Keratinocyte (primary cell): ENCODE measurements around the gene SYT1. TPM values are rescaled to one million over a fixed set of nuclear protein-coding genes. Genes with fewer than 3 reads are reported as not detected.

Experiments
- DNase-seq: peaks from one replicate; pipeline ENCODE4 v3.0.0-alpha.2; 2011; ENCODE audit warnings: low read depth, missing footprints, low spot score
- FAIRE-seq: peaks from 2 replicates; lab custom pipeline; 2011; peaks lifted over from hg19 to GRCh38; lab: Jason Lieb, UNC
- H2AFZ ChIP-seq: 2 replicates; pipeline ENCODE4 v1.6.0; 2012; ENCODE audit warnings: low read length, control low read depth, inconsistent platforms; ENCODE audit not compliant: control insufficient read depth
- H3K27ac ChIP-seq: 2 replicates; pipeline ENCODE4 v1.5.1; 2011; ENCODE audit warnings: low read length; ENCODE audit not compliant: control insufficient read depth, insufficient read depth
- H3K27me3 ChIP-seq: 3 replicates; pipeline ENCODE4 v1.6.0; 2011; ENCODE audit warnings: low read length; ENCODE audit not compliant: control insufficient read depth, insufficient read depth; ENCODE audit errors: extremely low read depth
- H3K36me3 ChIP-seq, 2 experiments: 2 replicates in 1 of 2; 3 replicates in 1 of 2; pipeline ENCODE4 v1.5.1; 2011; ENCODE audit warnings: low read length in 2 of 2, mild to moderate bottlenecking in 1 of 2; ENCODE audit not compliant: control insufficient read depth in 2 of 2, insufficient read depth in 2 of 2; ENCODE audit errors: extremely low read depth in 1 of 2
- H3K4me1 ChIP-seq: 3 replicates; pipeline ENCODE4 v1.5.1; 2011; ENCODE audit warnings: low read length; ENCODE audit not compliant: control insufficient read depth, insufficient read depth; ENCODE audit errors: extremely low read depth
- H3K4me2 ChIP-seq: 3 replicates; pipeline ENCODE4 v1.6.0; 2011; ENCODE audit warnings: low read depth, low read length; ENCODE audit not compliant: control insufficient read depth, insufficient read depth; ENCODE audit errors: extremely low read depth
- H3K4me3 ChIP-seq, 3 experiments: fragments of 200-600 bp in 1 of 3; sonication (generic) in 1 of 3; 2 replicates in 2 of 3; 3 replicates in 1 of 3; pipeline ENCODE4 v1.5.1; 2011 to 2016; ENCODE audit warnings: low read length in 3 of 3, mild to moderate bottlenecking in 3 of 3, control low read depth in 2 of 3, inconsistent platforms in 1 of 3, low read depth in 1 of 3, mixed read lengths in 1 of 3, mixed run types in 1 of 3, moderate library complexity in 1 of 3; ENCODE audit not compliant: control insufficient read depth in 2 of 3, insufficient read depth in 2 of 3; ENCODE audit errors: extremely low read depth in 1 of 3
- H3K79me2 ChIP-seq: 2 replicates; pipeline ENCODE4 v1.6.0; 2012; ENCODE audit warnings: low read length; ENCODE audit not compliant: control insufficient read depth, insufficient read depth
- H3K9ac ChIP-seq: 3 replicates; pipeline ENCODE4 v1.6.0; 2011; ENCODE audit warnings: low read length; ENCODE audit not compliant: control insufficient read depth, insufficient read depth; ENCODE audit errors: extremely low read depth
- H3K9me1 ChIP-seq: 3 replicates; pipeline ENCODE4 v1.6.0; 2011; ENCODE audit warnings: low read length; ENCODE audit not compliant: control insufficient read depth, insufficient read depth; ENCODE audit errors: extremely low read depth
- H3K9me3 ChIP-seq: 2 replicates; pipeline ENCODE4 v1.5.1; 2012; ENCODE audit warnings: low read depth, low read length; ENCODE audit not compliant: control insufficient read depth
- H4K20me1 ChIP-seq: 3 replicates; pipeline ENCODE4 v1.6.0; 2011; ENCODE audit warnings: low read length; ENCODE audit not compliant: control insufficient read depth, insufficient read depth; ENCODE audit errors: extremely low read depth
- EZH2 ChIP-seq: IDR thresholded peaks from one replicate; pipeline ENCODE4 v1.6.1; 2012; ENCODE audit warnings: inconsistent platforms, mild to moderate bottlenecking, low read length, moderate library complexity
- dilution Hi-C: fragments of 300-500 bp; cut with MboI; formaldehyde crosslinking; loops from one replicate; pipeline ENCODE4 v1.7.0; 2020; ENCODE audit warnings: low sequenced_read_pairs; ENCODE audit not compliant: extremely low pct_ligation_motif_present
- polyA plus RNA-seq, 5 experiments: library from polyadenylated mRNA; depleted of rRNA in 3 of 5; stranded (reverse) in 3 of 5; stranded (forward) in 1 of 5; unstranded in 1 of 5; fragments of >200 nt; gene quantifications; 1 replicate in 1 of 5; 2 replicates in 3 of 5; 3 replicates in 1 of 5; pipeline versions ENCODE4 v1.2.1 to v1.2.3, GENCODE V29; 2011 to 2012; ENCODE audit warnings: missing spikeins in 2 of 5, low read depth in 1 of 5, low replicate concordance in 1 of 5
- TF ChIP-seq, protein P1 (sequence below), 3 experiments: IDR thresholded peaks in 1 of 3; conservative IDR thresholded peaks in 1 of 3; optimal IDR thresholded peaks in 1 of 3; 2 replicates in 2 of 3; 3 replicates in 1 of 3; pipeline versions ENCODE3 to v1.5.1; 2011; ENCODE audit warnings: low read length in 3 of 3, mild to moderate bottlenecking in 3 of 3, moderate library complexity in 2 of 3, control low read depth in 1 of 3, inconsistent platforms in 1 of 3; ENCODE audit not compliant: insufficient read depth in 2 of 3; ENCODE audit errors: extremely low read depth in 1 of 3

SYT1 gene
- polyA plus RNA-seq, 1 donor (not counting 4 experiments of a cell fraction or from before 2014, with no cell fraction given), result 6.1 TPM

DNA sequence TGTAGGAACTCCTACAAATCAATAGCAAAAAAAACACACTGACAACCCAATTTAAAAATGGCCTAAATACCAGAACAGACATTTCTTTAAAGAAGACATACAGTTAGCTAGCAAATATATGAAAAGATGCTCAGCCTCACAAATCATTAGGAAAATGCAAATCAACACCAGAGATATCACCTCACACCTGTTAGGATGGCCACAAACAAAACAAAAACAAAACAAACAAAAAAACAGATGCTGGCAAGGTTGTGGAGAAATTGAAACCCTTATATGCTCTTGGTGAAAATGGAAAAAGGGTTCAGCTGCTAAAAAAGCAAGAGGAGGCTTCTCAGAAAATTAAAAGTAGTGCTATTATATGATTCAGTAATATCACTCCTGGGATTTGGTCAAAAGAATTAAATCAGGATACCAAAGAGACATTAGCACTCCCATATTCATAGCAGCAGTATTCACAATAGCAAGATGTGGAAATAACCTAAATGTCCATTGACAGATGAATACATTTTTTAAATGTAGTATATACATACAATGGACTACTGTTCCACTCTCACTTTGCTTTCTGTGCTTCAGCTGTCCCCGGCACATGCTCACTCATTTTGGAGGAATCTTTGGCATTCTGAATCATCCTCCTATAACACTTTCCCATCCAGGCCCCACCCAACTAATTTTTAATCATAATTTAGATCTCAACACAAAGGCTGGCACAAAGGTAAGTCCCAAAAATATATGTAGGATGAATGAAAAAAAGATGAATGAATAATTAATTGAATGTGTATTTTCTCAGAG, 99.1 kb downstream of the SYT1 start:
- H4K20me1 ChIP-seq, result no peaks in the 10 kb centered on the region
- peak overlapping the region; percentile 49 for H3K27ac ChIP-seq

GRCh38 chr12:78964521-78964920, 99.9 kb downstream of the SYT1 start:
- Histone ChIP-seq H3K27me3 (no peaks in the 10 kb centered on the region), H3K4me1 (peaks cover 11% of the 10 kb centered on the region), H3K4me2 (peak overlapping the region; percentile 29), H3K9me1 (no peaks in the 10 kb centered on the region), H4K20me1 (no peaks in the 10 kb centered on the region), H3K4me3 (peak overlapping the region in 2 of 3 experiments; percentile 18 to 31), H3K9ac (no peak overlapping the region), H3K36me3 (no peaks in the 10 kb centered on the region), H3K27ac (peak overlapping the region; percentile 49), H2AFZ (peak overlapping the region; percentile 10), H3K9me3 (no peaks in the 10 kb centered on the region), H3K79me2 (no peaks in the 10 kb centered on the region)
- FAIRE-seq, result no peak
- DNase-seq, result no peak
- dilution Hi-C loops, result no loop called here
- no peak for TF ChIP-seq EZH2
- TF ChIP-seq, protein P1, sequence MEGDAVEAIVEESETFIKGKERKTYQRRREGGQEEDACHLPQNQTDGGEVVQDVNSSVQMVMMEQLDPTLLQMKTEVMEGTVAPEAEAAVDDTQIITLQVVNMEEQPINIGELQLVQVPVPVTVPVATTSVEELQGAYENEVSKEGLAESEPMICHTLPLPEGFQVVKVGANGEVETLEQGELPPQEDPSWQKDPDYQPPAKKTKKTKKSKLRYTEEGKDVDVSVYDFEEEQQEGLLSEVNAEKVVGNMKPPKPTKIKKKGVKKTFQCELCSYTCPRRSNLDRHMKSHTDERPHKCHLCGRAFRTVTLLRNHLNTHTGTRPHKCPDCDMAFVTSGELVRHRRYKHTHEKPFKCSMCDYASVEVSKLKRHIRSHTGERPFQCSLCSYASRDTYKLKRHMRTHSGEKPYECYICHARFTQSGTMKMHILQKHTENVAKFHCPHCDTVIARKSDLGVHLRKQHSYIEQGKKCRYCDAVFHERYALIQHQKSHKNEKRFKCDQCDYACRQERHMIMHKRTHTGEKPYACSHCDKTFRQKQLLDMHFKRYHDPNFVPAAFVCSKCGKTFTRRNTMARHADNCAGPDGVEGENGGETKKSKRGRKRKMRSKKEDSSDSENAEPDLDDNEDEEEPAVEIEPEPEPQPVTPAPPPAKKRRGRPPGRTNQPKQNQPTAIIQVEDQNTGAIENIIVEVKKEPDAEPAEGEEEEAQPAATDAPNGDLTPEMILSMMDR (optimal IDR thresholded peaks at IDR 0.05 in 1 of 3, IDR thresholded peaks at IDR 0.05 in 1 of 3, conservative IDR thresholded peaks at IDR 0.05 in 1 of 3; ENCODE audit: extremely low read depth in 1 of 3, insufficient read depth in 2 of 3, low read length in 3 of 3), result no peak

More for the DNA sequence above, 99.1 kb downstream of the SYT1 start:
- no peaks in the 10 kb centered on the region for H3K79me2 ChIP-seq
- H2AFZ ChIP-seq, result peak overlapping the region; percentile 48
- peaks cover 11% of the 10 kb centered on the region for H3K4me1 ChIP-seq
- peak overlapping the region in 1 of 3 experiments; percentile 31 for H3K4me3 ChIP-seq
- DNase-seq (no peak), FAIRE-seq (peak; percentile 63)
- no peaks in the 10 kb centered on the region for H3K9me1 ChIP-seq
- H3K36me3 ChIP-seq, result no peaks in the 10 kb centered on the region
- TF ChIP-seq, protein P1 (optimal IDR thresholded peaks at IDR 0.05 in 1 of 3, IDR thresholded peaks at IDR 0.05 in 1 of 3, conservative IDR thresholded peaks at IDR 0.05 in 1 of 3; ENCODE audit: extremely low read depth in 1 of 3, insufficient read depth in 2 of 3, low read length in 3 of 3), result no peak
- no peak for TF ChIP-seq EZH2
- no peaks in the 10 kb centered on the region for H3K9me3 ChIP-seq
- dilution Hi-C loops, result no loop called here
- no peak overlapping the region for H3K9ac ChIP-seq
- H3K27me3 ChIP-seq, result no peaks in the 10 kb centered on the region
- H3K4me2 ChIP-seq, result peak overlapping the region; percentile 29
